GM18951 (cell line): Measurements from ENCODE around the gene MT1A.

Experiments used
- POLR2A ChIP-seq: IDR thresholded peaks from 4 replicates; pipeline ENCODE4 v1.6.1; 2011; ENCODE audit warnings: mild to moderate bottlenecking; ENCODE audit not compliant: insufficient read length, insufficient read depth; ENCODE audit errors: extremely low read depth
- in situ Hi-C: fragments of 300-500 bp; cut with MboI; formaldehyde crosslinking; loops from one replicate; pipeline ENCODE4 v1.12.0; 2022; ENCODE audit warnings: low sequenced_read_pairs, mixed read lengths, inconsistent platforms; ENCODE audit not compliant: unreplicated experiment

Gene MT1A

DNA sequence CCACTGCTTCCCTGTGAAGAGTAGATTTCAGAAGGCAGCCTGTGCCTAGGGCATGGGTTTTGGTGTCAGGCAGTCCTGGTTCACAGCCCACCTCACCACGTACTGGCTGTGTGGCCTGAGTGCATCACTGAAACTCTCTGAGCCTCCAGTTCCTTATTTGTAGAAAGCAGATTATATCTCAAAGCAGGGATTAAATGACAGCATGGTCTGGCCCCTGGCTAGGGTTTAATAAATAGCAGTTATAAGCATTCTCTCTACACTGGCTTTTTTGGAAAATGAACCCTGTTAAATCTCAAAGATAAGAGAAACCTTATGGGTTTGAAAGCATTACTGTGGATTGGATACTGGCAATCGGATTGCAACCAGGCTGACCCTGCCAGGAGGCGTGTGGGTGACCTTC is 8.9 kb upstream of the MT1A start:
- TF ChIP-seq POLR2A = no peak
- in situ Hi-C loops = no loop called here

GRCh38 chr16:56630134-56630533 is 8.3 kb upstream of the MT1A start:
- in situ Hi-C loops = no loop called here
- no peak for TF ChIP-seq POLR2A

GRCh38 chr16:56631197-56631596 is 7.3 kb upstream of the MT1A start:
- no peak for TF ChIP-seq POLR2A
- in situ Hi-C loops = no loop called here

- TF ChIP-seq POLR2A = no peak
- in situ Hi-C loops = no loop called here
Measured at GRCh38 chr16:56631832-56632155, 6.7 kb upstream of the MT1A start.

GRCh38 chr16:56632156-56632847 is 6.2 kb upstream of the MT1A start, which contains the start of gene MT1M:
Gene MT1M (plus strand): TSS chr16:56632659. CDS start chr16:56632732, 73 bp downstream.
- in situ Hi-C loops = no loop called here

GRCh38 chr16:56632848-56633365 is 5.6 kb upstream of the MT1A start:
- TF ChIP-seq POLR2A = no peak
- in situ Hi-C loops = no loop called here

More at GRCh38 chr16:56632156-56632847, 6.2 kb upstream of the MT1A start, which contains the start of gene MT1M:
- TF ChIP-seq POLR2A = no peak

DNA sequence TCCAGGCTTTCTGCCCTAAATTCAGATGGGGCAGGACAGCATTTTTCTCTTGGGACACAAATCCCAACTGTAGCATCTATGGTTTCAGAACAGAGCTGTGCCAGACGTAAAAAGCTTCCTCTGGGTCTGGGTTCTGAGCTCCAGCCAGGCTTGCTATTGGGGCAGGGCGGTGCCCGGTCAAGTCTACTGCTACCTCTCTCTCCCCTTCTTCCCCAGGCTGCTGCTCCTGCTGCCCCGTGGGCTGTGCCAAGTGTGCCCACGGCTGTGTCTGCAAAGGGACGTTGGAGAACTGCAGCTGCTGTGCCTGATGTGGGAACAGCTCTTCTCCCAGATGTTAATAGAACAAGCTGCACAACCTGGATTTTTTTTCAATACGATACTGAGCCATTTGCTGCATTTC is 4.9 kb upstream of the MT1A start:
- in situ Hi-C loops = no loop called here
- TF ChIP-seq POLR2A = no peak

GRCh38 chr16:56634715-56635440 is 3.6 kb upstream of the MT1A start:
- no peak for TF ChIP-seq POLR2A
- in situ Hi-C loops = no loop called here

DNA sequence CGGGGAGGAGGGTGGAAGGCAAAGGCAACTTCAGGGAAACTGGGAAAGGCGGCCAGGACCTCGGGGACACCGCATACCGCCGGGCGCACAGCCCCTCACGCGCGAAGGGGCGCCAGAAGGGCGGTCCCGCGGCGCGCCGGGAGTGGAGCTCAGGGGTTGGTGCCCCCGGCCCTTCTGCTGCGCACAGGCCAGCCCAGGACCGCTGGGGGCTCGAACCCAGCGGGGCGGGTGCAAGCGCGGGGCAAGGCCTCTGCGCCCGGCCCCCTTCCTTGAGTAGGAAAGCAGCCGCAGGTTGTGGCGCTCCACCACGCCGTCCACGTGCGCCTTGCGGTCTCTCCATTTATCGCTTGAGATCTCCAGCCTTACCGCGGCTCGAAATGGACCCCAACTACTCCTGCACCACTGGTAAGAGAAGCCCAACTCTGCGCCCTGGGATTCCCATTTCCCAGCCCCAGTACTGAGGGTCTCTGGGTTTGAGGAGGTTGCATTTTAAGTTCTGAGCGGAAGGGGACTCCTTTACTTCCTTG is 3.0 kb upstream of the MT1A start:
- TF ChIP-seq POLR2A = no peak
- in situ Hi-C loops = no loop called here

DNA sequence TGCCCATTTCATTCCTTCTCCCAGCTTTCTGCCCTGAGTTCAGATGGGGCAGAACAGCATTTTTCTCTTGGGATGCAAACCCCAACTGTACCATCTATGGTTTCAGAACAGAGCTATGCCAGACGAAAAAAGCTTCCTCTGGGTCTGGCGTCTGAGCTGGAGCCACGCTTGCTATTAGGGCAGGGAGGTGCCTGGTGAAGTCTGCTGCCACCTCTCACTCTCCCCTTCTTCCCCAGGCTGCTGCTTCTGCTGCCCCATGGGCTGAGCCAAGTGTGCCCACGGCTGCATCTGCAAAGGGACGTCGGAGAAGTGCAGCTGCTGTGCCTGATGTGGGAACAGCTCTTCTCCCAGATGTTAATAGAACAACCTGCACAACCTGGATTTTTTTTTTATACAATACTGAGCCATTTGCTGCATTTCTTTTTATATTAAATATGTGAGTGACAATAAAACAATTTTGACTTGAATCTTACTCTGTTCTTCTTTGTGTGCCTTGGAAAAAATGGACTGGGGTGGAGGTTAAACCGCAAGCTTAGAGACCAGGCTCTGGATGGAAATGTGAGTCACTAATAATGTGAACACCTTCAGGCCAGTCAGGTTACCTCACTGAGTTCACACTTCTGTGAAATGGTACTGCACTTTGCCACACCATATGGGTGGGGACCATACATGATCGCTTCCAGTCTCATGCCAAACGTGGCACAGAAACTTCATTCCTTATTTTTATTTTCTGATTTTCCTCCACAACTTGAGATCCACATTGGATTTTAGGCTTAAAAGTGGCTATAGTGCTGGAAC is 1.7 kb upstream of the MT1A start:
- in situ Hi-C loops = no loop called here
- no peak for TF ChIP-seq POLR2A

DNA sequence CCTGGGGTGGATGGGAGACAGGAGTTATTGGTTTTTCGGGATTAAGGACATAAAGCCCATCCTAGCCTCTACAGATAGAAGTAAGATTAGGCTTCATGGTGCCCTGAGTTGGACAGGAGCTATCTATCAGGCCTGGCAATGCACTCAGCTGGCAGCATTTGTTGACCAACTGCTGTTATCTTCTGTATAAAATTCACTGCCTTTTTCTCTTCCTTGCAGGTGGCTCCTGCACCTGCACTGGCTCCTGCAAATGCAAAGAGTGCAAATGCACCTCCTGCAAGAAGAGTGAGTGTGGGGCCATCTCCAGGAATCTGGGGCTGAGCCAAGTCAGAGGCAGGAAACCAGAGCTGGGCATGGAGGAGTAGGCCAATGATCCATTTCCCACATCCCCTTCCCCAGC is 579 bp downstream of the MT1A start:
- no peak for TF ChIP-seq POLR2A
- in situ Hi-C loops = no loop called here

GRCh38 chr16:56640076-56640475 is 1.6 kb downstream of the MT1A start:
- no peak for TF ChIP-seq POLR2A
- in situ Hi-C loops = no loop called here

DNA sequence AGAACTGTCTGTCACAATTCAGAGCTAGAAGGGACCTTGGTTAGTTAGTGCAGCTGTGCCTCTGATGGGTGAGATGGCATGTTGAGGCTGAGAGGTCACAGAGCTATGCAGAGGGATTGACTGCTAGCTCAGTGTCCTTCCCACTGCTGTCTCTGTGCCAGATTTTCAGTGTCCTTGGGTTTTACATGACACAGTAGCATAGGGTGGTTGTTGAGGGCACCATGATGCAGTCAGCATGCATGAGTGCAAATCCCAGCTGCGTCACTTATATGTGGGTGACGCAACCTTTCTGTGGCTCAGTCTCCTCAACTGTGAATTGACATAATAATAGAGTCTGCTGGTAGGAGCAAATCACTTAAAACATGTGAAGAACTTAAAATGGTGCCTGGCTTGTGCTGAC is 2.7 kb downstream of the MT1A start:
- in situ Hi-C loops = no loop called here
- no peak for TF ChIP-seq POLR2A
